Urothelium cell line (cell line): ENCODE results near the gene SELENOM.
"Not testable (repeated sequence)": the region's sequence is repeated elsewhere in the genome, so short reads cannot be mapped to it uniquely, and the experiment has no call there.

Experiments used
- DNase-seq: peaks from one replicate; pipeline ENCODE4 v3.0.0; 2011; ENCODE audit warnings: low spot score, mixed read lengths
- FAIRE-seq: peaks from 2 replicates; lab custom pipeline; 2011; peaks lifted over from hg19 to GRCh38; lab: Jason Lieb, UNC

Gene SELENOM

DNA sequence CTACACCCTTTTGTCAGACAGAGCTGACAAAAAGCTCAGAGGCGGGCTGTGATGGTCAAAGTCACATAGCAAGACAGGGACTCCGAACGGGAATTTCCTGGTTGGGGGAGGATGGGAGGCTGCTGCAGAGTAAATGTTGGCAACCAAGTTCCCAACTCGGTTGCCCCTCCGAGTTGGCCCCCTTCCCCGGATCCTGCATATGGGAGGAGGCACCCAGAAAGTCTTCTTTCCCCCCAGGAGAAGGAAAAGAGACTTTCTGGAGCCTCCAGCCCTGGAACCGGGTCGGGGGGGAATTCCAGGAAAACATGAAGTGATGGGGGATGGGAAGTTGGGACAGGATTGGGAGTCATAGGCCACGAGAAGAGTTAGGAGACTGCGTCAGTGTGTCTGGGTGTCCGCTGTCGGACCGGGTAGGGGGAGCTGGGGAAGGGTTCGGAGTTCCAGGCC is 614 bp downstream of the SELENOM start:
- DNase-seq (no peak), FAIRE-seq (no peak)

DNA sequence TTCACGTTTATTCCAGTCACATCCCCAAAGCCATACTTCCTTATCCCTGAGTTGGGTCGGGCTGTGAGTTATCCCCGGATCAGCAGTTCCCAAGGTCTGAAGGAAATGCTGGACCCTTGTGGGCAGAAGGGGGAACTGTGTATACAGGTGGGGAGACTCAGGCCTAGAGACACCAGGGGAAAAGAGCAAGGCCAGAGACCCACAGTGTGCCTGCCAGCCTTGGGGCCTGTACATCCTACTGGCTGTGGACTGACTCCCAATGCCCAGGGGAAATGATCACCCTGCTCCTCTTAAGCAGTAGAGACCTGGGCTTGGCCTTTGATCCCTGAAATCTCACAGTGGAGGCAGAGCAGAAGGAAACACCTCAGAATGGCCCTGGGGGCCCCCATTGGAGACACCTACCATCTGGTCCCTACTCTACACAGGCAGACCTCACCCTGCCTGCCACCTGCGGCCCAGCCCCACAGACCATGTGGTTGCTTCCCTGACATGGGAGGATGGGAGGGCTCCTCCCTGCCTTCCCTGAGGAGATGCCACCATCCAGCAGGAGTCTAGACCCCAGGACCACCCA is 1.3 kb downstream of the SELENOM start:
- peak; percentile 46 for FAIRE-seq
- no peak for DNase-seq

DNA sequence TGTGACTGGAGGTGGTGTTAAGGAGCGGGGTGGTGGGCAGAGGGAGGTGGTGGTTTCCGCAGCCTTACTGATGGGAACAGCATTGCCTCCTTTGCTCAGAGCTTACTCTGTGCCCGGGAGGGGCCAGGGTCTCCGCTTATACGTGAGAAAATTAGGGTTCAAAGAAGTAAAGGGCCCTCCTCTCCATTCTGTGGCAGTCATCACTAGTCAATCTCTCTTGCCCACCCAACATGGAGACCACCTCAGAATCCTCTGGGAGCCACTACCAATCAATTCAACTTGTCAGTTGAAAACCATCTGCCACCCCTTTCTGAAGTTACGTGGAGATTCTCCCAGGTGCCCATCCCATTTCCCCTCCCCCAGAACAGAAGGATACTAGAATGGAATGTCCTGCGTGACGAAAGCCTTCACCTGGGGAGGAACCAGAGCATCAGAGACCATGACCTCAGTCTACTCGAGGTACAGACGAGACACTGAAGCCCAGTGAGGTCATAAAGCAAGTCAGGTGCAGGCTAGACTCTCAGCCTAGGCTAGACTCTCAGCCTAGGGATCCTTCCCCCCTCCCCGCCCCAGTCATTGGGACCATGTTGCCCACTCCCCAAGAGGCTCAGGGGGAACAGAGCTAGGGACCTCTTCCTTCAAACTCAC is 2.0 kb downstream of the SELENOM start:
- DNase-seq (no peak), FAIRE-seq (no peak)

DNA sequence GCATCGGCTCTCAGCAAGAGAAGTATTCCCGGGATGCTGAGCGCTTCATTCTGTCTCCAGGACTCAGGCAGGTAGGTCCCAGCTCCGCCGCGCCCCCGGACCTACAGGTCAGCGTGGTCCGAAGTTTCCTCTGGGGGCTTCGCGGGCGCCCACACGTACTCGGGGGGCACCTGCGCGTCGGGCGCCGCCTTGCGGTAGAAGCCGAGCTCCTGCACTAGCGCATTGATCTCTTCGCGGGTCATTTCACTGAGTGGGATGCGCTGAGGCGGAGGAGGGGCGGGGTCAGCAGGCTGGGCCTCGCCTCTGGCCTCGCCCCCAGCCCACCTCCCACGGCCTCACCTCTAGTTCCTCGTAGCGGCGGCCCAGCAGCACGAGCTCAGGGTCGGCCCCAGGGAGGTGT is 2.5 kb downstream of the SELENOM start:
- DNase-seq (no peak), FAIRE-seq (no peak)

DNA sequence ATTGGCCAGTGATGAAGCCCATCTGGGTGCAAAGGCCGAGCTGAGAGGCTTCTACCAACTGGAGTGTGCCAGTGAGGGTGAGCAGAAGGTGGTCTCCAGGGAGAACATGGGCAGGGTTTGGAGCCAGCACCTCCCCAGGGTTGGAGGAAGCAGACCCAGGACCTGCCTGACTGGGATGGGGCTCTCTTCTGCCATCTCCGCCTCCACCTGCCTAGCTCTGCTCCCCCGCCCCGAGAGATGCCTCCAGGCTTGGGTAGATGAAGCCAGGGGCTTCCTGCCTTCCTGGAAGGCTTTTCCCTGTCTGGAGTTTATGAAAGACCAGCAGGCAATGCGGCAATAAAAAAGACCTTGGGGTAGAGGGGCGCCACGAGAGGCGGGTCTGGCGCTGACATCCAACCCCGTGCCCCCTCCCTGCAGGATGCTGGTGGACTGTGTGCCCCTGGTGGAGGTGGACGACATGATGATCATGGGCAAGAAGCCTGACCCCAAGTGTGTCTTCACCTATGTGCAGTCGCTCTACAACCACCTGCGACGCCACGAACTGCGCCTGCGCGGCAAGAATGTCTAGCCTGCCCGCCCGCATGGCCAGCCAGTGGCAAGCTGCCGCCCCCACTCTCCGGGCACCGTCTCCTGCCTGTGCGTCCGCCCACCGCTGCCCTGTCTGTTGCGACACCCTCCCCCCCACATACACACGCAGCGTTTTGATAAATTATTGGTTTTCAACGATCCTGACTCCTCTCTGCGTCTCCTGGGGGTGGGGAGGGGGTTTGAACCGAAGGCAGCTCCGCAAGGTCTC is 3.3 kb downstream of the SELENOM start:
- no peak for FAIRE-seq
- no peak for DNase-seq

DNA sequence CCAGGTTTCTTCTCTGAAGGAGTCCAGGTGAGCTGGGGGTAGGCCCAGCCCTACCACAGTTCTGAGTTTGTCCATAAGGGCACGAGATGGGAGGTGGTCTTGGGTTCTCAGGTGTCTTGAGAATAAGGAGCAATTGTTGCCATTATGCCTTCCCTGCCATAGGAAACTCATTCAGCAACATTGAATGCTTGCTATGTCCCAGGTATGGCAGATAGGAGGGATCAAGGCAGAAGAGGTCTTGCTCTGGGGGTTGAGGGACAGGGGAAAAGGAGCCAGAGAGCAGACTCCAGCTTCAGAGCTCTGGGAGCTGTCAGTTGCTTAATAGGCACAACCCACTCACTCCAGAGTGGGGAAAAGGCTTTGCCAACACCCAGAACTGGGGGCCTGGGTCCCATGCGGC is 4.3 kb downstream of the SELENOM start:
- no peak for DNase-seq
- no peak for FAIRE-seq

GRCh38 chr22:31102441-31103081 is 4.8 kb downstream of the SELENOM start:
- DNase-seq (no peak), FAIRE-seq (no peak)

DNA sequence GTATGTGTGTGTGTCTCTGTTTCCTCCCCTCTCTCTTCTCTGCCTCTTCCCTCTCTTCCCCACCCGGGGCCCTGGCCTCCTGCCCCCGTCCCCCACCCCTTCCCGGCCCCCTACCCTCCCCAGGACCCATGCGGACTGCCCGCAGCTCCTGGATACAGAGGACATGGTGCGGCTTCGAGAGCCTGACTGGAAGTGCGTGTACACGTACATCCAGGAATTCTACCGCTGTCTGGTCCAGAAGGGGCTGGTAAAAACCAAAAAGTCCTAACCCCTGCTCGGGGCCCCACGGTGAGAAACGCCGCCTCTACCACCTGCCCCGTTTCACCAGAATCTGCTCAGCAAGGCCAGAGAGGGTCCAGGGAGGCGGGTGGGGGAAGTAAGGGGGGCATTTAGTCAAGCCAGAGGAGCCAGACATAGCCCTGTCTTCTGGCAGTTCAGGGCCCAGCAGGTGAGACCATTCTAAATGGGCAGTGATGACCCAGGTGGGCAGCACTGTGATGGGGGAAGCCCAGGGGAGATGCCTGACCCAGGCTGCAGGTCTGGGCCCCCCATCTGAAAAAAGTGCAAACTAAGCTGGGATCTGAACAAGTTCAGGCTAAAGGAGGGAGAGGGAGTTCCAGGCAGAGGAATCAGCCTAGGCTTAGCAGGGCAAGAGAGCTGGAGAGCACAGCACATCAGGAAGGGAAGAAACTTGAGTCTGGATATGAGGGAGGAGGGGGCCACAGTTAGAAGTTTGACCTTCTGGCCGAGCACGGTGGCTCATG is 6.4 kb downstream of the SELENOM start:
- no peak for DNase-seq

GRCh38 chr22:31099841-31100761 is 7.3 kb downstream of the SELENOM start:
- peak; percentile 67 for FAIRE-seq
- no peak for DNase-seq

More for the DNA sequence above, 6.4 kb downstream of the SELENOM start:
- no peak for FAIRE-seq

DNA sequence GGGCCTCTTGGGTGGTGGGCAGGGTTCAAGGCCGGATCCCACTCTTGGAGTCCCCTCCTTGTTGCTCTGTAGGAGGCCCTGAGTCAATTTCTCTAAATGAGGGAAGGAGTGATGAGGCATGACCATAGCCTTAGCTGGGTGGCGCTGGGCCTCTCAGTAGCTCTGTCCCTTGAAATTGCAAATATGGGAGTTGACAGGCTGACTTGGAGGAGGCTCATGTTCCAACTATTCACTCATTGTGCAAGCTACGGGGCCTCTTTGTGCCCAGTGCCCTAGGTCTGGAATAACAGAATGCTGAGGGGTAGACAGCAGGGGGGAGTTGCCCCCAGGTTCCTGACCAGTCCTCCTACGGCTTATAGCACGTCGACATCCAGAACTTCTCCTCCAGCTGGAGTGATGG is 8.0 kb downstream of the SELENOM start:
- DNase-seq (no peak), FAIRE-seq (no peak)

DNA sequence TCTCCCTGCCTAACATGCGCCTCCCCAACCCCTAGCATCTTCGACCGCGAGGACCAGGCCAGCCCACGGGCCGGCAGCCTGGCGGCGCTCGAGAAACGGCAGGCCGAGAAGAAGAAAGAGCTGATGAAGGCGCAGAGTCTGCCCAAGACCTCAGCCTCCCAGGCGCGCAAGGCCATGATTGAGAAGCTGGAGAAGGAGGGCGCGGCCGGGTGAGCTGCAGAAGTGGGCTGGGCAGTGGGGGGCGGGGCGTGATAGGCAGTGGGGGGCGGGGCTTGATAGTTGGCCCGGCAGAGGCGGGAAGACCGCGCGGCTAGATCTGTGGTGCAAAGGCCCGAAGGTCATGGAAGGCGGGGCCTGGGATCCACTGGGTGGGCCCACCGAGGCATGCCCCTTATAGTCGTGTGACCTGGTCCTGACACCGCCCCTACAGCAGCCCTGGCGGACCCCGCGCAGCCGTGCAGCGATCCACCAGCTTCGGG is 8.7 kb downstream of the SELENOM start:
- FAIRE-seq = no peak

GRCh38 chr22:31097941-31098631 is 9.3 kb downstream of the SELENOM start:
- no peak for DNase-seq

More for the DNA sequence above, 8.7 kb downstream of the SELENOM start:
- DNase-seq = no peak

GRCh38 chr22:31097539-31097938 is 9.8 kb downstream of the SELENOM start:
- not testable (repeated sequence) for FAIRE-seq, DNase-seq

More at GRCh38 chr22:31097941-31098631, 9.3 kb downstream of the SELENOM start:
- FAIRE-seq = no peak

GRCh38 chr22:31096657-31097279 is 10.6 kb downstream of the SELENOM start:
- DNase-seq (no peak), FAIRE-seq (no peak)

- no peak for FAIRE-seq
- DNase-seq = no peak
Measured at GRCh38 chr22:31095637-31096249, 11.6 kb downstream of the SELENOM start.

GRCh38 chr22:31094741-31095140 is 12.6 kb downstream of the SELENOM start:
- no peak for FAIRE-seq

DNA sequence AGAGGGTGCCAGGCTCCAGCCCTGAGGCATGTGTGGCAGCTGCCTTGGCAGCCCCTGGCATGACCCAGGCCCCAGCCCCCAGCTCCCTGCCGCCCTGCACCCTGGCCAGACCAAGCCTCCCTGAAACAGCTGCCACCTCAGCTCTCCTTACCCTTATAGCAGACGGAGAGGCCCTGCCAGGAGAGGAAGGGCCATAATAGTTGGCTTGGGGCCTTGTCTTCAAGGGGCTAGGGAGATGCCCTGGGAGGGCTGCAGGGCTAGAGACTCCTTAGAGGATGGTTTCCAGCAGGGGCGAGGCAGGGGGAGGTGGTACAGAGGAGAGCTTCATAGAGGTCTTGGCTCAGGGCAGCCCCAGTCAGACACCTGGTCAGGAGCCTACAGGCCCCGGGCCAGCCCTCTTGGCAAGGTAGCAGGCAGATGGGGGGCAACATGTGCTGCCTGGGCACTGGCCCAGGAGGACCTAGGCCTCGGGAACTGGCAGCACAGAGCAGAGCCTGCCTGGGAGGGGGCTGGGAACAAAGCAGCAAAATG is 13.3 kb downstream of the SELENOM start:
- FAIRE-seq (no peak), DNase-seq (no peak)

More at GRCh38 chr22:31094741-31095140, 12.6 kb downstream of the SELENOM start:
- no peak for DNase-seq
